ENCODE results near the gene EEPD1. TPM values are rescaled to one million over a fixed set of nuclear protein-coding genes. Genes with fewer than 3 reads are reported as not detected.
A peak's percentile ranks its signal among the peaks of the same experiment; 100 is the strongest.

The EEPD1 gene
- total and polyA plus RNA-seq, 7 experiments from 2014 or later = 2.2 to 15.8 (median 11.3) TPM

DNA sequence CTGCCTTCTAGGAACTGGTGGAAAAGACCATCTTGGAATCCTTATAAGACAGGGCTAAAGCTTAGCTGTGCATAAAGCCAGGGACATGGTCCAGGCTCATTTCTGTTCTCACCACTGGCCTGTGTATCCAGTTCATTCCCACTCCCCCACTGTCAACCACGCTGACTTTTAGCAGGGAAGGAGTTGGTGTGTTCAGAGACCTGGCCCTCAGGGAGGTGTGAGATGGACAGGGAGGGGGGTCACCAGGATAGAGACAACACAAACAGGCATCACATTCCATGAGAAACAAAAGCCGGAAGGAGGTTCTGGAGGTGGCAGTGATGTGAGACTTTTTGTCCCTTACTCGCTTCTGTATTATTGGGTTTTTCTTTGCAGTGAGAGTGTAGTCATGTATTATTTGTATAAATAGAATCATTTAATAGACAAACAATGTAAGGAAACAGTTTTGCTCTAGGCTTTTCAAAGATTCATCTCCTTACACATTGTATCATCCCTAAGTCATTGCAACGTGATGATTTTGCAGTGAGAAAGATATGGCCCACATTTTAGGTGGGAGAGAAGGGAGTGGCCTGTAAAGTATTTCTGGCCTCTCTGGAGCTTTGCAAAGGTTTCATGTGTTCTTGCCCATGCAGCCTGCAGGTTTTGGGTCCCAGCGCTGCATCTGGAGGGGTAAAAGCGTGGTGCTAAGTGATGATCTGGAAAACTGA lies 52.0 kb downstream of the EEPD1 start:
- H3K9me3 Mint-ChIP-seq = peaks cover 0 to 2% (median 0%) of the 10 kb centered on the region in 11 donors
- peaks cover 19 to 59% (median 43%) of the 10 kb centered on the region in 7 donors for H3K4me1 Mint-ChIP-seq

DNA sequence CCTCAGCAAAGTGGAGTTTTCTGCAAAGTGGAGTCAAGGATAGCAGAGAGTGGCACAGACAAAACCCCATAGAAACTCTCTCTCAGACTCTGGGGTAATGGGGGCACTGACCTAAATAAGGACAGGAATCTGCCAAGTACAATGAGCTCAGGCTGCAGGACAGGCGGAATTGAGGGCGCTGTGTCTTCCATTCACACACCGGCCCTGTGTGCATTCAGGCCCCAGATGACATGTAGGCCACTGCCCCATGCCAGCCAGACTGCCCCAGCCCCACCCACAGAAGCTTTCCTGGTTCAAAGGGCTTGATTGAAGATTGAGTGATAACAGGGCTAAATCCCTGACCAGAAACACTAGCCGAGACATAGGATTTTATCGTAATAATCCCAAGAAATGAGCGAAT lies 52.7 kb downstream of the EEPD1 start:
- Histone ChIP-seq H3K27ac (ENCODE audit: low read depth, low read length) (no peak overlapping the region), H3K4me3 (ENCODE audit: low read length) (no peak overlapping the region), H3K4me1 (ENCODE audit: control insufficient read depth in 2 of 2, insufficient read depth in 2 of 2, low read length in 2 of 2) (peaks cover 11 to 29% of the 10 kb centered on the region in 2 donors), H3K36me3 (ENCODE audit: control insufficient read depth in 2 of 3, insufficient read depth in 3 of 3, low read length in 3 of 3) (no peaks in the 10 kb centered on the region), H3K9me3 (ENCODE audit: control insufficient read depth in 2 of 3, low read length in 3 of 3) (no peaks in the 10 kb centered on the region), H3K27me3 (ENCODE audit: control insufficient read depth in 2 of 2, insufficient read depth in 2 of 2, low read length in 2 of 2) (no peaks in the 10 kb centered on the region)
- Mint-ChIP-seq H3K9me3 (peaks cover 0 to 2% (median 0%) of the 10 kb centered on the region in 11 donors), H3K27me3 (peaks cover 0 to 4% (median 0%) of the 10 kb centered on the region in 5 donors), H3K27ac (no peak overlapping the region), H3K4me3 (no peak overlapping the region), H3K4me1 (peaks cover 19 to 63% (median 47%) of the 10 kb centered on the region in 7 donors), H3K36me3 (no peaks in the 10 kb centered on the region)
- ChIA-PET POLR2A (no interaction called here), CTCF (no interaction called here)
- intact Hi-C loops (cut with micrococcal nuclease) = no loop called here
- ATAC-seq (no peak), DNase-seq (no peak)

More for the DNA sequence above, 52.0 kb downstream of the EEPD1 start:
- DNase-seq (no peak), ATAC-seq (no peak)
- intact Hi-C loops (cut with micrococcal nuclease) = no loop called here
- H3K27ac ChIP-seq (ENCODE audit: low read depth, low read length) = no peak overlapping the region
- Mint-ChIP-seq H3K4me3 (no peak overlapping the region), H3K27ac (no peak overlapping the region), H3K27me3 (no peaks in the 10 kb centered on the region), H3K36me3 (no peaks in the 10 kb centered on the region)
- ChIA-PET CTCF (no interaction called here), POLR2A (no interaction called here)
- no peaks in the 10 kb centered on the region for H3K36me3 ChIP-seq (ENCODE audit: control insufficient read depth in 2 of 3, insufficient read depth in 3 of 3, low read length in 3 of 3)
- no peak overlapping the region for H3K4me3 ChIP-seq (ENCODE audit: low read length)
- no peaks in the 10 kb centered on the region for H3K27me3 ChIP-seq (ENCODE audit: control insufficient read depth in 2 of 2, insufficient read depth in 2 of 2, low read length in 2 of 2)
- H3K4me1 ChIP-seq (ENCODE audit: control insufficient read depth in 2 of 2, insufficient read depth in 2 of 2, low read length in 2 of 2) = peaks cover 11 to 29% of the 10 kb centered on the region in 2 donors
- H3K9me3 ChIP-seq (ENCODE audit: control insufficient read depth in 2 of 3, low read length in 3 of 3) = no peaks in the 10 kb centered on the region

DNA sequence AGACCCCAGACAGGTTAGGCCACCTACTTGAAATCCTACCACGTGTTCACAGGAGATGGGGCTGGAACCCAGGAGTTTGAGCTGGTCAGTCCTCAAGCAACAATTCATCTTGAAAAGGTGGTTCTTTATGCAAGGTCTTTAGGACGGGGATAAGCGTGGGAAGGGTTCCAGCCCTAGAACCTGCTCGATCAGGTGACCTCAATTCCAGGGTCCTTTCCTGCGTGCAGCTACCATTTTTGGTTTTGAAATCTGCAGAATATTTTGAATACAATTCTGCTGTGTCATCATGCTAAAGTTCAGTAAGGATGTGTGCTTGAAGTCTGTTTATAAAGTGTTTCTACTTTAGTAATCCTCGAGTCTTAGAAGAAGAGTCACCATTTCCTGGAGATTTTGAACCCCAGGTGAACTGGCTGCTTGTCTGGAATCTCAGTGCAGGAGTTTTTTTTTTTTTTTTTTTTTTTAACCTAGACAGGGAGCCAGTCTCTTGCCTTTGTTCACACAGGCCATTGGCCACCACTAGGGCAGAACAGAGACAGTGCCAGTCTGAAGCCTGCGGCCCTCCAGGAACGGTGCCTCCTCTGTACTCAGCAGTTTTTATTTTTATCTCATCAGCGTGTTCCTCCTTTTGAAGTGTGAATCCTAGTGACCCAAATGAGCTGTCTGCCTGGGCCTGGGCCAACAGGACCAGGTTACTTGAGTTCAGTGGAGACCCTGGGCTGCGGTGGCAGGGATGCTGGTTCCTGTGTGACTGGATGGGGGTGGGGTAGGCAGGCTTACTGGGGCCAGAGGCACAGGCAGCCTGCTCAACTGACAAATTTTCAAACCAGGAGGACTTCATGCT lies 54.6 kb downstream of the EEPD1 start:
- Mint-ChIP-seq H3K9me3 (peaks cover 0 to 2% (median 0%) of the 10 kb centered on the region in 11 donors), H3K36me3 (no peaks in the 10 kb centered on the region), H3K27ac (no peak overlapping the region), H3K4me1 (peaks cover 19 to 50% (median 35%) of the 10 kb centered on the region in 7 donors), H3K4me3 (peak overlapping the region in 2 of 10 donors; percentile 40 to 67), H3K27me3 (peaks cover 0 to 4% (median 0%) of the 10 kb centered on the region in 5 donors)
- POLR2A ChIA-PET = no interaction called here
- Histone ChIP-seq H3K36me3 (ENCODE audit: control insufficient read depth in 2 of 3, insufficient read depth in 3 of 3, low read length in 3 of 3) (no peaks in the 10 kb centered on the region), H3K27ac (ENCODE audit: low read depth, low read length) (no peak overlapping the region), H3K27me3 (ENCODE audit: control insufficient read depth in 2 of 2, insufficient read depth in 2 of 2, low read length in 2 of 2) (no peaks in the 10 kb centered on the region), H3K4me3 (ENCODE audit: low read length) (no peak overlapping the region), H3K9me3 (ENCODE audit: control insufficient read depth in 2 of 3, low read length in 3 of 3) (no peaks in the 10 kb centered on the region), H3K4me1 (ENCODE audit: control insufficient read depth in 2 of 2, insufficient read depth in 2 of 2, low read length in 2 of 2) (peaks cover 11 to 28% of the 10 kb centered on the region in 2 donors)
- intact Hi-C loops (cut with micrococcal nuclease) = no loop called here
- CTCF ChIA-PET = no interaction called here
- DNase-seq (no peak), ATAC-seq (peak; percentile 79)

DNA sequence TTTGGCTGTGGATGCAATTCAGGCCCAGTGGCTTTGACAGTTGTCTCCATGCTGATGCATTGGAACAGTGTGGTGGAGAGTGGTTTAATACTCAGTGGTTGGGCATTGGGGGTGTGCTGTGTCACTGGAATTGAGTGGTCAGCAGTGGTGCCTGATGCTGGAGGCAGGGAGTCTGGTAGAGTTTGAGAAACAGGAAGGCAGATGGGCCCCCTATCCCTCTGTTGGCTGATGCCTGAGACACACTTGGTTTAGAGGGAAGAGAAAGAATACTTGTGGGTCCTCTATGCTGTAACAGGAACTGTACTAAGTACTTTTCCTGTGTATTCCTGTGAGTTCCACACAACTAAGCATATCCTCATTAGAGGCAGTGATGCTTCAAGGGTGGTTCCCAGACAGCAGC lies 55.4 kb downstream of the EEPD1 start:
- Mint-ChIP-seq H3K4me3 (peak overlapping the region in 1 of 10 donors; percentile 48), H3K27ac (peak overlapping the region in 2 of 9 donors; percentile 59 to 78), H3K27me3 (peaks cover 0 to 4% (median 0%) of the 10 kb centered on the region in 5 donors), H3K4me1 (peaks cover 13 to 43% (median 28%) of the 10 kb centered on the region in 7 donors), H3K9me3 (peaks cover 0 to 2% (median 0%) of the 10 kb centered on the region in 11 donors), H3K36me3 (peaks cover 0 to 5% (median 0%) of the 10 kb centered on the region in 5 donors)
- intact Hi-C loops (cut with micrococcal nuclease) = no loop called here
- DNase-seq (no peak), ATAC-seq (peak; percentile 21)
- Histone ChIP-seq H3K4me1 (ENCODE audit: control insufficient read depth in 2 of 2, insufficient read depth in 2 of 2, low read length in 2 of 2) (peaks cover 11 to 20% of the 10 kb centered on the region in 2 donors), H3K4me3 (ENCODE audit: low read length) (no peak overlapping the region), H3K36me3 (ENCODE audit: control insufficient read depth in 2 of 3, insufficient read depth in 3 of 3, low read length in 3 of 3) (no peaks in the 10 kb centered on the region), H3K27ac (ENCODE audit: low read depth, low read length) (no peak overlapping the region), H3K9me3 (ENCODE audit: control insufficient read depth in 2 of 3, low read length in 3 of 3) (no peaks in the 10 kb centered on the region), H3K27me3 (ENCODE audit: control insufficient read depth in 2 of 2, insufficient read depth in 2 of 2, low read length in 2 of 2) (no peaks in the 10 kb centered on the region)
- CTCF ChIA-PET = no interaction called here
- POLR2A ChIA-PET = no interaction called here

DNA sequence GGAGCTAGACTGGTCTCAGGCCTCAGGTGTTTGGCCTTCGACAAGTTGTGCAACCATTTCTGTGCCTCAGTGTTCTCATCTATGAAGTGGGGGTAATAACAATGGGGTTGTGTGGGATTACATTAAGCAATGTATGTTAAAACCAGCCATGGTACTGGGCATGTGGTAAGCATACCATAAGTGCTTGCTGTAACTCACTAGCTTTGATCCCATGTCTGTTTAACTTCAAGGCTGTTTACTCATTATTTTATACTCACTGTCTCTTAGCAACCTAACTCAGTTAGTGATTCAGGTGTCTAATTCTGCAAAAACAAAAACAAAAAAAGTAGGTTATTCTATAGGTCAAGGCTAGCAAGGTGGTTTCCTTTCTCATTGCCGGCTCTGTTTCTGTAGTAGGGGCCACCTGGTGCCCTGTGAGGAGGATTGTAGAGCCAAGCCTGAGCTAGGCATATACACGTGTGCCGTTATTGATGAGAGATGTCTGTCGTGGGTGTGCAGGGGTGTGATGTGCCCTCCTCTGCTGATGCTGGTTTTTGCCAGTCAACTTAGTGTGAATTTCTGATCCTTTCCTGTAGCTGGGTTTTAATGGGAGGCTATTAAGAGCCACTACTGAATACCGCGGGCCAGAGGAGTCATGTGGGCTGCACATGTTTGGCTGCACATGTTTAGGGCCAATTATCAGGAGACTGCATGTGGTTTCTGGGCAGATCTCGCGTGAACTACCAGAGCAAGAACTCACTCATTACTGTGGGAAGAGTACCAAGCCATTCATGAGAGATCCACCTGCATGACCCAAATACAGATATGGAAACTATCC lies 56.2 kb downstream of the EEPD1 start:
- Mint-ChIP-seq H3K27ac (peak overlapping the region in 2 of 9 donors; percentile 26 to 67), H3K4me1 (peaks cover 13 to 39% (median 27%) of the 10 kb centered on the region in 7 donors), H3K9me3 (peaks cover 0 to 2% (median 0%) of the 10 kb centered on the region in 11 donors), H3K4me3 (peak overlapping the region in 1 of 10 donors; percentile 27), H3K36me3 (peaks cover 0 to 7% (median 0%) of the 10 kb centered on the region in 5 donors), H3K27me3 (peaks cover 0 to 4% (median 0%) of the 10 kb centered on the region in 5 donors)
- H3K27ac ChIP-seq (ENCODE audit: low read depth, low read length) = no peak overlapping the region
- ChIA-PET CTCF (no interaction called here), POLR2A (no interaction called here)
- peaks cover 11 to 19% of the 10 kb centered on the region in 2 donors for H3K4me1 ChIP-seq (ENCODE audit: control insufficient read depth in 2 of 2, insufficient read depth in 2 of 2, low read length in 2 of 2)
- no peaks in the 10 kb centered on the region for H3K9me3 ChIP-seq (ENCODE audit: control insufficient read depth in 2 of 3, low read length in 3 of 3)
- no peaks in the 10 kb centered on the region for H3K27me3 ChIP-seq (ENCODE audit: control insufficient read depth in 2 of 2, insufficient read depth in 2 of 2, low read length in 2 of 2)
- DNase-seq (peak in 2 of 9 donors; percentile 16 to 19), ATAC-seq (peak; percentile 64)
- H3K4me3 ChIP-seq (ENCODE audit: low read length) = no peak overlapping the region
- intact Hi-C loops (cut with micrococcal nuclease) = no loop called here
- no peaks in the 10 kb centered on the region for H3K36me3 ChIP-seq (ENCODE audit: control insufficient read depth in 2 of 3, insufficient read depth in 3 of 3, low read length in 3 of 3)

DNA sequence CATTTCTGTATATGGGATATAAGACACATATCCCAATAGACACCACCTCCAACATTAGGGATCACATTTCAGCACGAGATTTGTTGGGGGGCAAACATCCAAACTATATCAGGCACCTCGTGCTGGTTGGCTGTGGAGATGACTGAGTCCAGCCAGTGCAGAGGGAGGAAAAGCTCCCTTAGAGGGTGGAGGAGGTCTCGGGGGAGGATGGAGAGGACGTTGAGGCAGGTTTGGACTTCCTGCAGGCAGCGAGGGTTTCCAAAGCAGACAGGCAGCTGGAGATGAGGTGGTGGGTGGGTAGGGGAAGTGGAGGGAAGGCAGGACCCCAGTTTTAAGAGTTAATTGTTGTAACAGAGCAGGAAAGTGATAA lies 56.7 kb downstream of the EEPD1 start:
- CTCF ChIA-PET = no interaction called here
- H3K4me3 ChIP-seq (ENCODE audit: low read length) = no peak overlapping the region
- ATAC-seq (no peak), DNase-seq (no peak)
- peaks cover 11 to 19% of the 10 kb centered on the region in 2 donors for H3K4me1 ChIP-seq (ENCODE audit: control insufficient read depth in 2 of 2, insufficient read depth in 2 of 2, low read length in 2 of 2)
- no peaks in the 10 kb centered on the region for H3K27me3 ChIP-seq (ENCODE audit: control insufficient read depth in 2 of 2, insufficient read depth in 2 of 2, low read length in 2 of 2)
- Mint-ChIP-seq H3K27ac (peak overlapping the region in 3 of 9 donors; percentile 26 to 59 (median 48)), H3K4me3 (no peak overlapping the region), H3K9me3 (peaks cover 0 to 2% (median 0%) of the 10 kb centered on the region in 11 donors), H3K36me3 (peaks cover 0 to 10% (median 0%) of the 10 kb centered on the region in 5 donors), H3K4me1 (peaks cover 13 to 39% (median 27%) of the 10 kb centered on the region in 7 donors), H3K27me3 (peaks cover 0 to 4% (median 0%) of the 10 kb centered on the region in 5 donors)
- H3K36me3 ChIP-seq (ENCODE audit: control insufficient read depth in 2 of 3, insufficient read depth in 3 of 3, low read length in 3 of 3) = no peaks in the 10 kb centered on the region
- intact Hi-C loops (cut with micrococcal nuclease) = no loop called here
- POLR2A ChIA-PET = interaction anchor here (0.7 kb wide), 1 partner anchor 51 kb away, joined by 3 read pairs; no protein-coding TSS in a partner anchor
- H3K9me3 ChIP-seq (ENCODE audit: control insufficient read depth in 2 of 3, low read length in 3 of 3) = no peaks in the 10 kb centered on the region
- H3K27ac ChIP-seq (ENCODE audit: low read depth, low read length) = no peak overlapping the region
